ENCODE data around the gene MYO1D.

Gene MYO1D

GRCh38 chr17:32870027-32870670 is 6.8 kb downstream of the MYO1D start:
- no peak for DNase-seq (ENCODE audit: low read depth)
- no peak overlapping the region for H3K4me3 ChIP-seq (ENCODE audit: low read length)
- no peak for TF ChIP-seq CTCF (conservative IDR thresholded peaks at IDR 0.05; ENCODE audit: low read depth, low read length)

DNA sequence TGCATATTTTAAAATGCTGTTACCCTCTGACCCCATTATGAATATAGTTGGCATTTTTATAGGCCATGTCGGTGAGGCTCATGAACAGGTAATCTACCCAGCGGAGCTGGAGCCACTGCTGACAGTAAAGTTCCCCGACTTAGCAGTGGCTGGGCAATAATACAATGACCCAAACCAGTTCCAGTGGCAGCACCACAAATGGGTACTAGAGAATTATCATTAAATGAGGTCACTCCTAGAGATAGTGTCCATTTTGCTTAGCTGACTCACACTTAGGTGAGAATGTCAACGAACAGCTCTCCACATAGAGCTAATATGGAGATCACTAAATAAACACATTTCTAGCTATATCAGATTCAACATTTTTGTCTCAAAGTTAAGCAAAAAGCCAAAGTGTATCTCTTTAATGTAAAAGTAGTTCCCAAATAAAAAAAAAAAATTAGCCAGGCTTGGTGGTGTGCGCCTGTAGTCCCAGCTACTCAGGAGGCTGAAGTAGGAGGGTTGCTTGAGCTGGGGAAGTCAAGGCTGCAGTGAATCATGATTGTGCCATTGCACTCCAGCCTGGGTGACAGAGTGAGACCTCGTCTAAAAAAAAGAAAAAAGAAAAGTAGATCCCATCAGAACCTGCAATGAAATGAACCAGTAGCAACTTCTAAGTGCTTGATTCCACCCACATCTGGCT is 7.4 kb downstream of the MYO1D start:
- H3K4me3 ChIP-seq (ENCODE audit: low read length), result no peak overlapping the region
- no peak for TF ChIP-seq CTCF (conservative IDR thresholded peaks at IDR 0.05; ENCODE audit: low read depth, low read length)
- DNase-seq (ENCODE audit: low read depth), result no peak

DNA sequence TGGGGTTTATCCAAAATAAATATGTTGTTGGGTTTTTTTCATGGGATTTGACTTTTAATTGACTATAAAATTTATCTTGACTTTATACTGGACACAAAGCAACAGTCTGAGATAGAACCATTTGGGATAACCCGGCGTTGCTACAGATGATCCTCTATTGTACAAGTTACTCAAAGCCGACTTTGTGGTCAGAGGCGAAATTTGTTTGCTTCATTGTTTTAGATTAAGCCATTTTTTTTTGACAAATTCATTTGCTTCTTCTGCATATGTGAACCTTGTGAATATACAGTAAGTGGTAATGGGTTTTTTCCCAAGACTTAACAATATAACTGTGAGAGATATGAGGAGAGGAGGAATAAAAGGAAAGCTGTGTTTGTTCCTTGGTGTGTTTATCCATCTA is 11.8 kb downstream of the MYO1D start:
- no peak overlapping the region for H3K4me3 ChIP-seq (ENCODE audit: low read length)
- no peak for TF ChIP-seq CTCF (conservative IDR thresholded peaks at IDR 0.05; ENCODE audit: low read depth, low read length)
- DNase-seq (ENCODE audit: low read depth), result no peak

DNA sequence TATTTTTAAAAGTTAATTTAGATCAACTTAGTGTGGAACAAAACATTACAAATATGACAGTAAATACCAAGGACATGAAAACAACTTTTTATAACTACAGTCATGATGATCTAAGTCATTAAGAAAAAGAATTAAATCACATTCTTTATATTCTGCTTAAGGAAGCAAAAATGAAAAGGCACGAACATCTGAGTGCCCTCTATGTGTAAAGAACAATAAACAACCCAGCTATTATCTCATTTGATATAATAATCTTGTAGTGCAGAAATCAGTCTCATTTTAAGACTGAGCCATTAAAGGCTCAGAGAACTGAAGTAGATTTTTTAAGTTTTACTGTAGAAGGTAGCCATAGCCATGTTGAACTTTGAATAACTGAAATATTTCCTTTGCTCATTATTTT is 13.4 kb downstream of the MYO1D start:
- DNase-seq (ENCODE audit: low read depth), result no peak
- H3K4me3 ChIP-seq (ENCODE audit: low read length), result no peak overlapping the region
- no peak for TF ChIP-seq CTCF (conservative IDR thresholded peaks at IDR 0.05; ENCODE audit: low read depth, low read length)

GRCh38 chr17:32862940-32863339 is 14.0 kb downstream of the MYO1D start:
- H3K4me3 ChIP-seq (ENCODE audit: low read length), result no peak overlapping the region
- TF ChIP-seq CTCF (conservative IDR thresholded peaks at IDR 0.05; ENCODE audit: low read depth, low read length), result no peak
- no peak for DNase-seq (ENCODE audit: low read depth)

DNA sequence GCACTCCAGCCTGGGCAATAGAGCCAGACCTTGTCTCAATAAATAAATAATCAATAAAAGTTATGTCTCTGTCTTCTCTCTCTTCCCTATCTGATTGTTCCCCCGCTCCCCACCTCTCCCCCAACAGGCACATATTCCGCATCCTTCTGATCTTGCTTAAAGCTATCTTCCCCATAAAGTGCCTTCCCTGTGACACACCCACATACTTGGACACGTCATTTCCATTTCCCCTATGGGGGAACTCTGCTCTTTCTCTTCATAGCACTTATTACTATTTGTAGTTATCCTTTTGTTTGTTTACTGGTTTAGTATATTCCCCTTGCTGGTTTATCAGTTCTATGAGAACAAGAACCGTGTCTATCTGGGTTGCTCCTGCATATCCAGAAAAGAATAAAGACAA is 14.9 kb downstream of the MYO1D start:
- no peak overlapping the region for H3K4me3 ChIP-seq (ENCODE audit: low read length)
- TF ChIP-seq CTCF (conservative IDR thresholded peaks at IDR 0.05; ENCODE audit: low read depth, low read length), result no peak
- DNase-seq (ENCODE audit: low read depth), result no peak
